K562 (cell line): ENCODE measurements around the gene FASLG. TPM values are rescaled to one million over a fixed set of nuclear protein-coding genes. Genes with fewer than 3 reads are reported as not detected.

ENCODE experiments used
- ATAC-seq: fragments of 200-7000 bp; cut with Tn5 transposase; 3 replicates; pipeline ENCODE4 v1.9.1; 2020; ENCODE audit warnings: moderate library complexity
- BruUV-seq: library from RNA; stranded (reverse); fragments of 400-500 nt; replicated peaks from 2 replicates; lab custom pipeline; 2021; lab: Mats Ljungman, UMichigan
- CTCF ChIA-PET: fragments of 300-600 bp; formaldehyde crosslinking; extraction: SDS; loops from one replicate; lab custom pipeline; 2021; ENCODE audit warnings: low intra/inter-chr PET ratio; lab: Yijun Ruan, JAX
- POLR2A ChIA-PET: fragments of 300-600, 350-650 bp; sonication (Branson Sonifier 250); formaldehyde crosslinking; extraction: SDS; loops from one replicate; lab custom pipeline; 2021; ENCODE audit warnings: antibody characterized with exemption, inconsistent platforms; lab: Yijun Ruan, JAX
- DNase-seq, 4 experiments: peaks; one replicate each; pipeline versions ENCODE4 v3.0.0 to v3.0.0-alpha.2; 2011 to 2018; ENCODE audit warnings: low spot score in 3 of 4, mixed read lengths in 3 of 4; ENCODE audit errors: extremely low read depth in 1 of 4
- FAIRE-seq: peaks from 2 replicates; lab custom pipeline; 2011; peaks lifted over from hg19 to GRCh38; lab: Jason Lieb, UNC
- H2AFZ ChIP-seq: 2 replicates; pipeline ENCODE4 v1.6.0; 2011; ENCODE audit warnings: low read depth, low read length, control low read depth, inconsistent platforms
- H3K27ac ChIP-seq: fragments of 200-600 bp; 3 replicates; pipeline ENCODE4 v1.8.0; 2011; ENCODE audit warnings: low read depth, mild to moderate bottlenecking, control low read depth, inconsistent platforms, low read length, moderate library complexity, mixed read lengths; ENCODE audit errors: extremely low read depth
- H3K27me3 ChIP-seq, 2 experiments: fragments of 300-600 bp in 1 of 2; 2 replicates in 1 of 2; 3 replicates in 1 of 2; pipeline versions ENCODE4 v1.6.0 to v1.8.0; 2011; ENCODE audit warnings: inconsistent platforms in 2 of 2, low read length in 2 of 2, mild to moderate bottlenecking in 1 of 2, mixed read lengths in 1 of 2, moderate library complexity in 1 of 2; ENCODE audit not compliant: control insufficient read depth in 2 of 2, insufficient read depth in 2 of 2
- H3K36me3 ChIP-seq: fragments of 300-600 bp; 3 replicates; pipeline ENCODE4 v1.8.0; 2011; ENCODE audit warnings: mild to moderate bottlenecking, low read length, inconsistent platforms; ENCODE audit not compliant: control insufficient read depth, insufficient read depth
- H3K4me1 ChIP-seq, 2 experiments: fragments of 200-600 bp in 1 of 2; replicated peaks in 1 of 2; 2 replicates in 1 of 2; 3 replicates in 1 of 2; pipeline versions ENCODE4 v1.5.1 to v1.8.0; 2011; ENCODE audit warnings: inconsistent platforms in 2 of 2, low read length in 2 of 2, mild to moderate bottlenecking in 1 of 2, mixed read lengths in 1 of 2, moderate library complexity in 1 of 2; ENCODE audit not compliant: control insufficient read depth in 2 of 2, insufficient read depth in 2 of 2
- H3K4me2 ChIP-seq: 2 replicates; pipeline ENCODE4 v1.6.1; 2011; ENCODE audit warnings: low read length, control low read depth, inconsistent platforms, mixed read lengths; ENCODE audit not compliant: insufficient read depth
- H3K4me3 ChIP-seq: fragments of 200-600 bp; sonication (generic), shearing (Covaris generic); 2 replicates; pipeline ENCODE4 v1.5.1; 2016; ENCODE audit warnings: control low read depth, inconsistent platforms
- H3K79me2 ChIP-seq: fragments of 200-600 bp; 3 replicates; pipeline ENCODE4 v1.8.0; 2011; ENCODE audit warnings: low read length, inconsistent platforms; ENCODE audit not compliant: control insufficient read depth, insufficient read depth
- H3K9ac ChIP-seq, 2 experiments: 2 replicates each; pipeline versions ENCODE4 v1.6.0 to v1.6.1; 2011; ENCODE audit warnings: low read depth in 2 of 2, low read length in 2 of 2, control low read depth in 1 of 2, inconsistent platforms in 1 of 2, mild to moderate bottlenecking in 1 of 2, mixed read lengths in 1 of 2; ENCODE audit not compliant: insufficient read depth in 1 of 2
- H3K9me1 ChIP-seq: one replicate; pipeline ENCODE4 v1.6.0; 2011; ENCODE audit warnings: inconsistent platforms, mild to moderate bottlenecking, low read length, moderate library complexity; ENCODE audit not compliant: control insufficient read depth, insufficient read depth
- H3K9me3 ChIP-seq: replicated peaks from 2 replicates; pipeline ENCODE4 v1.5.1; 2011; ENCODE audit warnings: low read depth, low read length, inconsistent platforms; ENCODE audit not compliant: control insufficient read depth, insufficient read depth
- H4K20me1 ChIP-seq: replicated peaks from 2 replicates; pipeline ENCODE4 v1.6.1; 2011; ENCODE audit warnings: low read length, inconsistent platforms, mixed read lengths; ENCODE audit not compliant: control insufficient read depth, insufficient read depth
- CHCHD3 ChIP-seq: fragments of 250-450 bp; sonication (Bioruptor Pico); IDR thresholded peaks from 2 replicates; pipeline ENCODE4 v2.1.2; 2022; ENCODE audit warnings: mild to moderate bottlenecking
- ETV5 ChIP-seq: sonication (generic); formaldehyde crosslinking; IDR thresholded peaks from 2 replicates; pipeline ENCODE4 v1.4.0; 2020; ENCODE audit warnings: low read depth, mild to moderate bottlenecking, missing genetic modification reagents
- FOXP1 ChIP-seq: sonication (generic); formaldehyde crosslinking; IDR thresholded peaks from 2 replicates; pipeline ENCODE4 v1.8.0; 2022; ENCODE audit warnings: mild to moderate bottlenecking, missing genetic modification reagents
- MGA ChIP-seq: fragments of 450-650 bp; IDR thresholded peaks from 2 replicates; pipeline ENCODE4 v1.6.1; 2016; ENCODE audit warnings: mild to moderate bottlenecking, moderate library complexity
- NFIX ChIP-seq: fragments of 250-450 bp; sonication (Bioruptor Pico); IDR thresholded peaks from 2 replicates; pipeline ENCODE4 v1.4.0; 2020; ENCODE audit warnings: low read depth, mild to moderate bottlenecking, moderate library complexity
- SRSF7 ChIP-seq: fragments of 200-400 bp; formaldehyde crosslinking; optimal IDR thresholded peaks from 2 replicates; pipeline ENCODE3; 2017; ENCODE audit warnings: mild to moderate bottlenecking, low read depth, low read length
- TBP ChIP-seq: optimal IDR thresholded peaks from 2 replicates; pipeline ENCODE3; 2011; ENCODE audit warnings: low read depth, low read length, improper control_type of control experiment
- TCF7L2 ChIP-seq: fragments of 150-350 bp; IDR thresholded peaks from 2 replicates; pipeline ENCODE4 v1.6.1; 2016; ENCODE audit warnings: low read depth, mild to moderate bottlenecking, low read length, moderate library complexity
- WGBS: fragments of 100-300 bp; shearing (Covaris generic); methylation state at CpG from one replicate; pipeline ENCODE4 v1.1.6; 2016; ENCODE audit warnings: low coverage, mixed read lengths; ENCODE audit not compliant: insufficient coverage; ENCODE audit errors: missing lambda C conversion rate; 5-methylcytosine and 5-hydroxymethylcytosine counted together
- in situ Hi-C: fragments of 300-500 bp; cut with MboI; formaldehyde crosslinking; loops from 4 replicates; pipeline ENCODE4 v1.15.0; 2018; ENCODE audit warnings: inconsistent platforms, mixed read lengths
- intact Hi-C: fragments of 100-400 bp; cut with micrococcal nuclease; formaldehyde crosslinking; loops from 2 replicates; pipeline ENCODE4 v1.14.2; 2022
- polyA plus RNA-seq, 8 experiments: library from polyadenylated mRNA; depleted of rRNA in 4 of 8; stranded (reverse) in 5 of 8; unstranded in 3 of 8; fragments of >200 nt; fragmentation: Nextera tagmentation in 2 of 8; fragmentation: Illumina TruSeq in 1 of 8; extraction: Ambion mirVana in 2 of 8; extraction: Trizol in 1 of 8; gene quantifications; 2 replicates each; pipeline versions ENCODE4 v1.2.1 to v1.2.3, GENCODE V29; 2011 to 2014; ENCODE audit warnings: inconsistent platforms in 1 of 8, missing spikeins in 1 of 8
- total RNA-seq, 7 experiments: library from RNA; depleted of rRNA in 6 of 7; stranded (reverse); fragments of >200 nt in 6 of 7; fragmentation: Illumina TruSeq in 2 of 7; extraction: Trizol in 2 of 7; gene quantifications; 2 replicates each; pipeline versions ENCODE4 v1.2.1 to v1.2.3, GENCODE V29; 2011 to 2021; ENCODE audit warnings: low replicate concordance in 1 of 7
- TF ChIP-seq, protein P1 (sequence below): fragments of 450-650 bp; formaldehyde crosslinking; IDR thresholded peaks from 2 replicates; pipeline ENCODE4 v1.4.0; 2020; ENCODE audit warnings: mild to moderate bottlenecking, moderate library complexity

Gene FASLG
- total and polyA plus RNA-seq, 9 of the 15 experiments (the other 6 are each of a cell fraction or from before 2014, with no cell fraction given) = not detected

GRCh38 chr1:172708452-172708851 is 49.5 kb downstream of the FASLG start:
- H3K4me3 ChIP-seq = no peak overlapping the region
- no peaks in the 10 kb centered on the region for H3K79me2 ChIP-seq
- no peak for TF ChIP-seq SRSF7
- no peak for TF ChIP-seq TCF7L2
- TF ChIP-seq, protein P1, sequence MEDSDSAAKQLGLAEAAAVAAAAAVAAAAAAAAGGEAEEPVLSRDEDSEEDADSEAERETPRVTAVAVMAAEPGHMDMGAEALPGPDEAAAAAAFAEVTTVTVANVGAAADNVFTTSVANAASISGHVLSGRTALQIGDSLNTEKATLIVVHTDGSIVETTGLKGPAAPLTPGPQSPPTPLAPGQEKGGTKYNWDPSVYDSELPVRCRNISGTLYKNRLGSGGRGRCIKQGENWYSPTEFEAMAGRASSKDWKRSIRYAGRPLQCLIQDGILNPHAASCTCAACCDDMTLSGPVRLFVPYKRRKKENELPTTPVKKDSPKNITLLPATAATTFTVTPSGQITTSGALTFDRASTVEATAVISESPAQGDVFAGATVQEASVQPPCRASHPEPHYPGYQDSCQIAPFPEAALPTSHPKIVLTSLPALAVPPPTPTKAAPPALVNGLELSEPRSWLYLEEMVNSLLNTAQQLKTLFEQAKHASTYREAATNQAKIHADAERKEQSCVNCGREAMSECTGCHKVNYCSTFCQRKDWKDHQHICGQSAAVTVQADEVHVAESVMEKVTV (CRISPR knock-in tag) = no peak
- no peak for TF ChIP-seq MGA
- no peak for TF ChIP-seq TBP
- TF ChIP-seq NFIX (CRISPR knock-in tag) = no peak
- TF ChIP-seq ETV5 (CRISPR knock-in tag) = no peak
- TF ChIP-seq FOXP1 (CRISPR knock-in tag) = no peak
- TF ChIP-seq CHCHD3 (CRISPR knock-in tag) = no peak
- no peak overlapping the region for H3K9ac ChIP-seq
- DNase-seq = no peak
- WGBS = 0% methylated on average over 2 of the region's 2 CpGs
- H3K4me2 ChIP-seq = no peak overlapping the region
- ChIA-PET CTCF (no interaction called here), POLR2A (interaction anchor here (0.6 to 1.6 kb wide), 3 partner anchors 9 to 24 kb away, joined by 3 to 5 read pairs (median 3); no protein-coding TSS in a partner anchor)
- no peak for FAIRE-seq
- H3K9me3 ChIP-seq = no peaks in the 10 kb centered on the region
- H3K9me1 ChIP-seq = no peaks in the 10 kb centered on the region
- no peak for ATAC-seq
- H3K4me1 ChIP-seq = no peaks in the 10 kb centered on the region; a peak in 1 of 5 replicates
- H4K20me1 ChIP-seq = no peaks in the 10 kb centered on the region
- in situ Hi-C loops (no loop called here), intact Hi-C loops (no loop called here)
- no peaks in the 10 kb centered on the region for H3K36me3 ChIP-seq
- no TSS peak for BruUV-seq
- H3K27me3 ChIP-seq = peaks cover 0 to 3% of the 10 kb centered on the region in 2 experiments; a peak in 2 of 5 replicates
- no peak overlapping the region for H3K27ac ChIP-seq
- H2AFZ ChIP-seq = no peak overlapping the region
